HG03342 (cell line): ENCODE results near the gene SSTR3.
A peak's percentile ranks its signal among the peaks of the same experiment; 100 is the strongest.

Source experiments
- ATAC-seq: cut with Tn5 transposase; IDR thresholded peaks from one replicate; pipeline ENCODE4 v1.9.1; 2021; ENCODE audit warnings: mild to moderate bottlenecking, moderate library complexity; ENCODE audit not compliant: unreplicated experiment

SSTR3 gene

GRCh38 chr22:37169947-37170688, 42.2 kb downstream of the SSTR3 start:
- ATAC-seq = no peak

GRCh38 chr22:37169406-37169805, 42.9 kb downstream of the SSTR3 start:
- ATAC-seq = no peak

- ATAC-seq = no peak
Measured at GRCh38 chr22:37167981-37168647, 44.2 kb downstream of the SSTR3 start.

GRCh38 chr22:37167176-37167980, 44.9 kb downstream of the SSTR3 start:
- ATAC-seq = no peak

- no peak for ATAC-seq
Measured at GRCh38 chr22:37166675-37167066, 45.6 kb downstream of the SSTR3 start.

- no peak for ATAC-seq
Measured at GRCh38 chr22:37165940-37166674, 46.2 kb downstream of the SSTR3 start.

GRCh38 chr22:37165066-37165465, 47.2 kb downstream of the SSTR3 start:
- no peak for ATAC-seq

GRCh38 chr22:37164505-37164887, 47.8 kb downstream of the SSTR3 start:
- ATAC-seq = no peak

GRCh38 chr22:37163575-37164504, 48.4 kb downstream of the SSTR3 start:
- peak; percentile 31 for ATAC-seq

GRCh38 chr22:37163096-37163489, 49.2 kb downstream of the SSTR3 start:
- ATAC-seq = peak; percentile 0

- peak; percentile 37 for ATAC-seq
Measured at GRCh38 chr22:37162221-37163095, 49.8 kb downstream of the SSTR3 start.

GRCh38 chr22:37161443-37161842, 50.8 kb downstream of the SSTR3 start:
- ATAC-seq = no peak

GRCh38 chr22:37160027-37160426, 52.2 kb downstream of the SSTR3 start:
- no peak for ATAC-seq

GRCh38 chr22:37158963-37159290, 53.4 kb downstream of the SSTR3 start:
- ATAC-seq = no peak

GRCh38 chr22:37157516-37158285, 54.6 kb downstream of the SSTR3 start:
- no peak for ATAC-seq

- no peak for ATAC-seq
Measured at GRCh38 chr22:37156686-37157435, 55.4 kb downstream of the SSTR3 start.

- no peak for ATAC-seq
Measured at GRCh38 chr22:37155971-37156370, 56.3 kb downstream of the SSTR3 start.
